GM12891 (cell line): ENCODE results near the gene LCN6.

Source experiments
- POLR2A ChIP-seq: IDR thresholded peaks from 2 replicates; pipeline ENCODE4 v1.6.1; 2011; ENCODE audit warnings: low read depth, low read length, control low read depth
- POLR2AphosphoS5 ChIP-seq: IDR thresholded peaks from 2 replicates; pipeline ENCODE4 v1.6.1; 2011; ENCODE audit warnings: low read depth, low read length, control low read depth
- TAF1 ChIP-seq: IDR thresholded peaks from 2 replicates; pipeline ENCODE4 v1.6.1; 2011; ENCODE audit warnings: low read depth, low read length, control low read depth

GRCh38 chr9:136748201-136748600, at the start of gene LCN6:
- TF ChIP-seq TAF1 (no peak), POLR2AphosphoS5 (no peak), POLR2A (no peak)
